GM19099 (cell line): Measurements from ENCODE around the gene PDK4.

ENCODE experiments used
- POLR2A ChIP-seq: IDR thresholded peaks from 3 replicates; pipeline ENCODE4 v1.6.1; 2011; ENCODE audit warnings: low read depth; ENCODE audit not compliant: insufficient read length; ENCODE audit errors: extremely low read depth

The PDK4 gene

GRCh38 chr7:95596198-95597063, at the start of gene PDK4:
TSS of gene PDK4 (minus strand) at chr7:95596516. CDS start at chr7:95596293, 223 bp downstream.
- no peak for TF ChIP-seq POLR2A

- no peak for TF ChIP-seq POLR2A
Observed at GRCh38 chr7:95642173-95642572, 45.9 kb upstream of the PDK4 start.

- TF ChIP-seq POLR2A = no peak
Observed at GRCh38 chr7:95636140-95636940, 40.0 kb upstream of the PDK4 start.

GRCh38 chr7:95632609-95633008, 36.3 kb upstream of the PDK4 start:
- no peak for TF ChIP-seq POLR2A

- TF ChIP-seq POLR2A = no peak
Observed at GRCh38 chr7:95631527-95631926, 35.2 kb upstream of the PDK4 start.

DNA sequence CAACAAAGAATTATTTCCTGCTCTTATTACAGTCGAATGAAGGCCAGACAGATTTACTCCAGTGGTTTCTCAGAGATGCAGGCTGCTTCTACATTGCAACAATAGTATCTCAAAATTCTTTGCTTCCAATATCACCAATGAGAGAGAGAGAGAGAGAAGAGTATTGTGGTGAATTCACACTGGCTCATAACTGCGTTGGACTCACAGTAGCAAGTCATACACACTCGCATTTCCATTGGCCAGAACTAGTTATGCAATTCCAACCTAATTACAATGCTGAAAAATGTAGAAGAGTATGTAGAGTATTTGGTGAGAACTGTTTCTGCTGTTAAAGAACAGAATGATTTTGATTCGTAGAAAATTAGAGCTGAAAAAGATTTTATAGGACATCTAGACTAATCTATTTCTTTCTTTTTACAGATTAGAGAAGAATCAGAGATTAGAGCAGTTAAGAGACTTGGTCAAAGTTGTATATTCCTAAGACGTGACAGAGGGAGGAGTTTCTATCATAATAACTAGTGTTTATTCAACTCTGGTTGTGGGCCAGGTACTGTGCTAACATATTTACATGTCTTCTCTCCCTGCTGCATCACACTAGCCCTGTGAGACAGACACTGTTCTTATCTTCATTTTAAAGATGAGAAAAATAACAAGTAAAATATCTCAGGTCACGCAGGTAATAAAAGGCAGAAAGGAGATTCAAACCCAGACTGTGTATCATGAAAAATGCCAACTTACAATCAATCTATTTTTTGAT, 34.6 kb upstream of the PDK4 start:
- no peak for TF ChIP-seq POLR2A

DNA sequence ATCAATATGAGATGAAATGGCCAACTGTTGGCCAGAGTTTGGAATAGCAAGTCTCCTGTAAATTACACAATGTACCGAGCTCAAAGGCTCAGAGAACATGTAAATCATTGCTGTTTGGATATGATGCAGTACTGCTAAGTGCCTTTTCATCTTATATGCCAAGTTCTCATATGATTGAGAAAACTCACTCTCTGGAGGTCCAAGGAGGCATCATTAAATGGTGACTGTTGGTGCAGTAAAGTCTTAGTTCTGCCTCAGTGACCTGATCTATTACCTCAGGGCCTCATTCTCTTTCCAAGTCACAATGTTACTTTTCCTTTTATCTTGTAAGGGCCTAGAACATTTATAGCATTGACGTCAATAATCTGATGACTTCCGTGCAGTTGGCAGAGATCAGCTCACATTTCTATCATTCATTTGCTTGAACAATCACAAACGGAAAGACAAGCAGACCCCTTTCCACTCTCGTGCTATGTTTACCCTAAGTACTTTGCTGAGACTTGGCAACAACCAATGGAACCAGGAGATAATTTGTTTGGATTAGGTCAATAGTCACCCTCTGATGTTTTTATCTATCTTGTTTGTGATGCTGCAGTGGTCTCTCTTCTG, 32.6 kb upstream of the PDK4 start:
- no peak for TF ChIP-seq POLR2A

DNA sequence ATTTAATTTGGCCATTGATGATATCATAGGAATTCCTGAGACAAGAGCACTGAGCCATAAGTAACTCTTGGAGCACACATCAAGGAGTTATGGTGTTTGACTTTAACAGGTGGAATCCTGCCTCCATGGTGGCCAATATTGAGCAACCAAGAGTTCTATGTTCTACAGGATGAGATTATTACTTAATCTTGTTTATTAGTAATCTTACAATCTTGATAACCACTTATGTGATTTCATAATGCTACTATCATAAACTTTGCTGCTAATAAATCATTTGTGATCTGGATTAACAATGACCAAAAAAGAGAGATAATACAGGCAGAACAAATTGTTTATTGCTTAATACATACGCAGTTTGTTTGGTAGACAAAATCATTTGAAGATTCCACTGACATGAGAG, 27.5 kb upstream of the PDK4 start:
- no peak for TF ChIP-seq POLR2A

DNA sequence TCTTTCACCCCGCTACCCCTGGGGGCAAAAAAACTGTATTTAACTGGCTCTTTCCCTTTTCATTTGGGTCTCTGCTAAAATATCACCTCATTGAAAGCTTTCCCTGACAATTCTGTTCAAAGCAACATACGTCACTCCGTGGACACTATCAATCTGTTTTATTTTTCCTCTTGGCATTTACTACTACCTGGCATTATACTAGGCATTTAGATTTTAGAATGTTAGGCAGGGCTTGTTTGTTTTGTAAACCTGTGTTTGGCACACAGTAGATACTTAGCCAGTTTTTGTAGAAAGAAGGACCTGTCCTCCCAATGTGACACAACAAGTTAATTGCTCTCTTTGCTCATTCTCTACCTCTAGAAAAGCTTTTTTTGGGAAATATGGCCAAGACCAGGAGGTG, 26.5 kb upstream of the PDK4 start:
- TF ChIP-seq POLR2A = no peak

DNA sequence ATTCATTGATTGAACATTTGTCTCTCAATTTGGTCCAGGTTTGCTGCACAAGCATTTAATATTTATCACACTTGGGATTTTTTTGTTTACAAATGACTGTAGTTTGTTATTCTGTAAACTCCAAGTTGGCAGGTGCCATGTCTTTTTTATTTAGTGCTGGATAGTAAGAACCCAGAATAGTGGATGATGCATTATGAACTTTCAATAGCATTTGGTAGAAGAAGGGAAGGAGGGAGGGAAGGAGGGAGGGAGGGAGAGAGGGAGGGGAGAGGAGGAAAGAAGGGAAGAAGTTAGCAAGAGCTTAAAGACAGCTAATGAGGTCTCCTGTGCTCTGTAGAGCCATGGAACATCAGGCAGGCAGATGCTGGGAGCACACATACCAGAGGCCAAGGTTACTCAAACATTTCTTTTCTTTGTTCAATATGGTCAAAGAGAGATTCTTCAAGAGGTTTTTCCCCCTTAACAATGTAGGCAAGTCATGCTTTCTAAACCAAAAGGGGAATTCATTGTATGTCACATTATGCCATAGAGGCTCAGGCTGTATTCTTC, 25.8 kb upstream of the PDK4 start:
- no peak for TF ChIP-seq POLR2A

DNA sequence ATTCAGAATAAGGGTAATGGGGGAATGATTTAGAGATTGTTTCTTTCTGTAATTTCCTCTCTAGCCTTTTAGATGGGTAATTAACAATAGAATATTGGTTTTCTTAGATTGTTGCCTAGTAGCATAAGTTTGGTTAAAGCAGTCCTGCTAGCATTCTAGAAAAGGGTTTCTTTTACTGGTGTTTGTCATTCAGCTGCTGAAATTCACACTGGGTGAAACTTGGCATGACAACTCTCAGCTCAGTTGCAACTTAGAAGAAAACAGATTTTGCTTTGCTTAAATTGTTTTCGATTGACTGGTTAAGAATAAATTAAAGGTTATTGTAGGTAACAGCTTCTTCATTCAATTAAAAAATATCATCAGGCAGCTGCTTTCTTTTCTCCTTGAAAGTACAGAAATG, 25.1 kb upstream of the PDK4 start:
- TF ChIP-seq POLR2A = no peak

GRCh38 chr7:95620631-95621030, 24.3 kb upstream of the PDK4 start:
- TF ChIP-seq POLR2A = no peak

- TF ChIP-seq POLR2A = no peak
Observed at GRCh38 chr7:95619921-95620320, 23.6 kb upstream of the PDK4 start.

GRCh38 chr7:95619517-95619916, 23.2 kb upstream of the PDK4 start:
- no peak for TF ChIP-seq POLR2A
